GM18517 (cell line): ENCODE measurements around the gene KRTAP10-7.
"Not testable (repeated sequence)": the region's sequence is repeated elsewhere in the genome, so short reads cannot be mapped to it uniquely, and the experiment has no call there.

Experiments used
- ATAC-seq: cut with Tn5 transposase; IDR thresholded peaks from one replicate; pipeline ENCODE4 v1.9.1; 2021; ENCODE audit warnings: mild to moderate bottlenecking, moderate library complexity; ENCODE audit not compliant: unreplicated experiment

Gene KRTAP10-7

DNA sequence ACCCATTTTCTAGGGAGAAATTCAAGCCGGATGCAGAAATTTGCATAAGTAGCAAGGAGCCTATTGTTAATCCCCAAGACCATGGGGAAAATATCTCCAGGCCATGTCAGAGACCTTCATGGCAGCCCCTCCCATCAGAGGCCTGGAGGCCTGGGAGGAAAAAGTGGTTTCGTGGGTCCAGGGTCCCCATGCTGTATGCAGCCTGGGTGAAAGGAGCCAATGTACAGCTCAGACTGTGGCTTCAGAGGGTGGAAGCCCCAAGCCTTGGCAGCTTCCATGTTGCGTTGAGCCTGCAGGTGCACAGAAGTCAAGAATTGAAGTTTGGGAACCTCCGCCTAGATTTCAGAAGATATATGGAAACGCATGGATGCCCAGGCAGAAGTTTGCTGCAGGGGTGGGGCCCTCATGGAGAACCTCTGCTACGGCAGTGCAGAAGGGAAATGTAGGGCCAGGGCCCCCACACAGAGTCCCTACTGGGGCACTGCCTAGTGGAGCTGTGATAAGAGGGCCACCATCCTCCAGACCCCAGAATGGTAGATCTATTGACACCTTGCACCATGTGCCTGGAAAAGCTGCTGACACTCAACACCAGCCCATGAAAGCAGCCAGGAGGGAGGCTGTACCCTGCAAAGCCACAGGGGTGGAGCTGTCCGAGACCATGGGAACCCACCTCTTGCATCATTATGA lies 9.9 kb downstream of the KRTAP10-7 start:
- not testable (repeated sequence) for ATAC-seq

DNA sequence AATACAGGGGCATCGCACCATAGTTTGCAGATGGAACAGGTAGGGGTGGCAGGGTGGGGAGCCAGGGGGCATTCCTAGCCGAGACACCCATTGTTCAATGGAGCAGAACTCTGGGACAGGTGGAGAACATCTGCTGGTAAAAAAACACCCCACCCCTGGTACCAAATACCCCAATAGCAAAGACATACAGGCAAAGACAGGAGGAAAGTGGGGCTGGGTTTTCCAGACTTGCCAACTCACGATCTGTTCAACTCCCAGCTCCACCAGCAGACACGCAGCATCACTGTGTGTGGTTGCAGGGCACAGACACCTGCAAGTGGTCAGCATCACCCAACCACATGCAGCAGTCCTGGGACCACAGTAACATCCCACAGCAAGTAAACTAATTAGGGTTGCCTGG lies 11.2 kb downstream of the KRTAP10-7 start:
- no peak for ATAC-seq

DNA sequence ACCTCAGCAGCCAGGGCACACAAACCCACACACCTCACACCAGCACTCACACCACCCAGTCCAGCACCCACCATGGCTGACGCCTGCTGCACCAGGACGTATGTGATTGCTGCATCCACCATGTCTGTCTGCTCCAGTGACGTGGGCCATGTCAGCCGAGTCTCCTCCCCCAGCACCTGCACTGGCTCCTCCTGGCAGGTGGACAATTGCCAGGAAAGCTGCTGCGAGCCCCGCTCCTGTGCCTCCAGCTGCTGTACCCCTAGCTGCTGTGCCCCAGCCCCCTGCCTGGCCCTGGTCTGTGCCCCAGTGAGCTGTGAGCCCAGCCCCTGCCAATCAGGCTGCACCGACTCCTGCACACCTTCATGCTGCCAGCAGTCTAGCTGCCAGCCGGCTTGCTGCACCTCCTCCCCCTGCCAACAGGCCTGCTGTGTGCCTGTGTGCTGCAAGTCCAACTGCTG lies 11.7 kb downstream of the KRTAP10-7 start, which contains the start of gene KRTAP10-8:
KRTAP10-8 (plus strand) TSS at position 51 of the 458 bp plus-strand sequence; CDS start at position 73, 22 bp downstream.
- ATAC-seq: no peak

DNA sequence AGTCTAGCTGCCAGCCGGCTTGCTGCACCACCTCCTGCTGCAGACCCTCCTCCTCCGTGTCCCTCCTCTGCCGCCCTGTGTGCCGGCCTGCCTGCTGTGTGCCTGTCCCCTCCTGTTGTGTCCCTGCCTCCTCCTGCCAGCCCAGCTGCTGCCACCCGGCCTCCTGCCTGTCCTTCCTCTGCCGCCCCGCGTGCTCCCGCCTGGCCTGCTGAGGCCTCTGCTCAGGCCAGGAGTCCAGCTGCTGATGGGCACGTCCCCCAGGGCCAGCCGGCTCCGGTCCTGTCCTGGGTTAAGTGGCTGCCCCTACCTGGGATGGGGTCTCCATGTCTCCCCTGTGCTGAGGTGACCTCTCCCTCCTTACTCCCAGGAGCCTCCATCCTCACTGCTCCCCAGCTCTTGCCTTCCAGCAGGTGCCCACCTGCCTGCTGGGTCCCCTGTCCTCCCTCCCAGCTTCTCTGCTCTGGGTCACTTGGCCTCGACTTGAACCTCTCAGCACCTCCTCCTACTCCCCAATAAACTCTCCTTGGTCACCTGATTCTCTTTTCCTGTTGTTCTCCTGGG lies 12.4 kb downstream of the KRTAP10-7 start:
- no peak for ATAC-seq

DNA sequence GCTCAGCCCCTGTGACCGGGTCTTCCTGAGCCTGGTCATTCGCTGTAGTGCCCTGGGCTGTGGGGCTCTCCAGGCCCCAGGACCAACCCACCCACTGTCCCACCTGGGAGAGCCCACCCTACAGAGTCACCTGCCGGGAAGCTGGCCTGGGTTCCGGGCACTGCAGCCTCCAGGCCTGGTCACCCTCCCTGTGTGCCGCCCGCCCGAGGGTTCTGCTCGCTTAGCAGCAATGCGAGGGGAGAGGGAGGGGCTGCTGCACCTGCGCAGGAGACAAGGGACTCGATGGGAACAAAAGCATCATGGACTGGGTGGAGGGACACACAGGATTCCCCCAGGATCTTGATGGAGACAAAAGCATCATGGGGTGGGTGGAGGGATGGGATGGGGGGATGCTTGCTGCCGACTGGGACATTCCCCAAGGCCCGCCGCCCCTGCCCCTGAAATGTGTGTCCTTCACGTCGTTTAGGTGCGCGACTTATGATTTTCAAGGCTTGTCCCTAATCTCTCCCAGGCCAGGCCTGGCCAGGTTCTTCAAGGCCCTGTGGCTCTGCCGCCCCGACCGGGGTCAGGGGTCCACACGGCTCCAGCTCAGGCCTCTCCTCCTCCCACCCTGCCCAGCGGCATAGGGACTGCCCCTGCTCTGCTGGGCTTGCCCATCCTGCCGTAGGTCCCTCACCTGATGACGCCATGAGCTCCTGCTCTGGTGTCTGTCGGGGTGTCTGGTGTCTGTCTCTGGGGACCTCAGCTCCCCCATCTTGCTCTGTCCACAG lies 13.2 kb downstream of the KRTAP10-7 start:
- no peak for ATAC-seq

DNA sequence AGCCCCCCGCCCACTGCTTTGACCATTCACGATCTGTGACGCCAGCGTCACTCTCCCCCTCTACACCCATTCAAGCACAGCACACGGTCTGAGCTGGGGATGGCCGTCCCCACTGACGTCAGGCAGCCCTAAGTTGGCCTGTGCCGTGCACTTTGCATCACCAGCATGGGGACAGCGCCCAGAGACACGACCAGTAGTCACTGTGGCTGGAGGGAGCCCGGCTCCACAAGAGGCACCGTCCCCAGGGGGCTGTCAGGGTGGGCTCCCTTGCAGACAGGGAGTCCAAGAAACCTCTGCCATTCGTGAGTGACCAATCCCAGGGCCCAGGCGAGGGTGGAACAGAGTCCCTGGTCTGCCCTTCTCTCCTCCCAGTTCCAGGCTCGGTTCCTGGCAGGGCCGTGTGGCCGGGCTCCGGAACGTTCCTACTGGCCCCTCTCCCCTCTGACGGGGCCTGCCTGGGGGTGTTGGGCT lies 13.8 kb downstream of the KRTAP10-7 start:
- no peak for ATAC-seq

DNA sequence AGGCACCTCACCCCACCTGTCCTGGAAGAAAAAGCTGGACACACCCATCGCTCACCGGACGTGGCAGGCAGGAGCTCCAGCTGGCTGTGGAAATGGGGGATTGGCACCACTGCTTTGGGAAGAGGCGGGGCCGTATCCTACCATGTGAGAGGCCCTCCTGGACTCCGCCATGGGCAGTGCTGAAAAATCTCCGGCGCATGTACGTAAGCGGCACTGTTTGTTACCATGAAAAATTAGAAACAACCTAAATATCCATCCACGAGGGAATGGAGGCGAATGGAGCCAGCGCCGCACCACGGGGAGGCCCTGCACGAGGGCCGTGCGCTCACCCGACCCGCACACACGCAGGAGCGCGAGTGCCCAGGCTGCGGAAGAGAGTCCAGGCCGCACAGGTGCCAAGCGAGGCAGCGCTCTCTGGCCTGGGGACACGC lies 14.6 kb downstream of the KRTAP10-7 start:
- ATAC-seq: no peak

DNA sequence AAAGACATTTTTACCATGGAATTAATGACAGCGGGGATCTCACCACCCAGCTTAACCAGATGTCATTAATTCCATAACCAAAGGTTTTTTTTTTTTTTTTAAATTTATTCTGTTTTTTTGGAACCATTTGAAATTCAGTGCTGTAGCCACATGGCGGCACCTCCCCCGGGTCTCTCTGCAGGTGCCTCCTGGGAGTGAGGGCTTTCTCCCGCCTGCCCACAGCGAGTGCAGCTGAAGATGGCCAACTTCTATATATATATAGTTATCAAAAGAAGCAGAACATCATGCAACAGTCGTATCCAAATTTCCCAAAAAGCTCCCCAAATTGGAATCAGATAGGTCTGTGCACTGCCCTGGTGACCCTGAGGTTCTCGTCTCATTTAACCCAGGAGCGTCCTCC lies 15.1 kb downstream of the KRTAP10-7 start:
- ATAC-seq: no peak

DNA sequence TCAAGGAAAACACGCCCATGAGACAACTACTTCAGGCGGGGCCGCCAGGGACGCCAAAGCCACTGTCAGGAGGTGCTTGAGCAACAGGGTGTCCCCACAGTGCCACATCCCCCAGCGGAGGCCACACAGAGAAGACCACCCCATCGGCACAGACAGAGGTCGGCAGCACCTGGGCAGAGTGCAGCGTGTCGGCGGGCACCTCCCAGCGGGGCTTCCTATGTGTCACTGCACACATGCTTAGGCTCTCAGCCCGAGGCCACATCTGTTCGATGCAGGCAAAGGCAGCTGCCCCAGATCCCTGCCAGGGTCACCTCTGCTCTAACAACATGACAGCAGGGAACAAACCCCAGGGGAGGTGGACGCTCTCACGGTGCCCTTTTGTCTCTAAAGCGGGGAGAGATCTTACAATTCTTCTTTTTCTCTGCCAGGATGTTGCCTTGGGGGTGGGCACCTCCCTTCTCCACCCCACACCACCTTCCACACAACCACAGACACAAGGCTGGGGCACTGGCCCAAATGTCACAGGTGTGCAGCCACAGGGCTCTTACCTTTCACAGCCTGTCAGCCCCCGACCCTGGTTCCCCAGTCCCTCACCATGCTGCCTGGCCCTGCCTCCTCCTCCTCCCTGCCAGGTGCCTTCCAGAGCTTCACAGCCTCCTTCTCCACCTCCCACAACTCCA lies 15.7 kb downstream of the KRTAP10-7 start:
- no peak for ATAC-seq

DNA sequence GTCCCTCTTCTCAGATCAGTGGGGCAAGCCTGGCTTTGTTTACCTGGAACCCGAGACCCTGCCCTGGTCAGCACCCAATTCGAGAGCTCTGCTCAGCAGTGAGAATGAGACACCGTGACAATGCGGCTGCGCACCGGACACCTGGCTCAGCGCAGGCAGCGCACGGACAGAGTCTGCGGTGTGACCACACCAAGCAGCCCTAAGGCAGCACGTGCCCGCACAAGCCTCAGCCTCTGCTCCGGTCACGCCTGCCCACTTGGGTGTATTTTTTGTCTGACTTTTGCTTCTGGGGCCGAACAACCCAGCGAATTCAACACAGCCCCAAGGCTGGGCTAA lies 16.2 kb downstream of the KRTAP10-7 start:
- no peak for ATAC-seq

DNA sequence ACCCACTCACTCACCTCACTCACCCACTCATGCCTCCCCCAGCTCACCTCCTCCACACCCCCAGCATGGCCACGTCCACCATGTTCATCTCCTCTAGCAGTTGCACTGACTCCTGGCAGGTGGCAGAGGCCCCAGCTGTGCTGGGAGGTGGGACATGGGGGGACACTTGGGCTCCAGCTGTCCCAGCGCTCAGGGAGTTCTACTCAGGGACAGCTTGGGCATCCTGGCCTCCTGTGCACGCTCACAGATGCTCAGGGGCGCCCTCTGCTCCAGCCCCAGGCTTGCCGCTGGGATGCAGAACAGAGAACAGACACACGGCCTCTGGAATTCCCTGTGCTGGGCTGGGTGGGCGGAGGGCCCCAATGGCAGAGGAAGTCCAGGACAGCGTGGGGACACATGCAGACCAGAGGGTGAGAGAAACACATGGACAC lies 16.7 kb downstream of the KRTAP10-7 start:
- no peak for ATAC-seq

DNA sequence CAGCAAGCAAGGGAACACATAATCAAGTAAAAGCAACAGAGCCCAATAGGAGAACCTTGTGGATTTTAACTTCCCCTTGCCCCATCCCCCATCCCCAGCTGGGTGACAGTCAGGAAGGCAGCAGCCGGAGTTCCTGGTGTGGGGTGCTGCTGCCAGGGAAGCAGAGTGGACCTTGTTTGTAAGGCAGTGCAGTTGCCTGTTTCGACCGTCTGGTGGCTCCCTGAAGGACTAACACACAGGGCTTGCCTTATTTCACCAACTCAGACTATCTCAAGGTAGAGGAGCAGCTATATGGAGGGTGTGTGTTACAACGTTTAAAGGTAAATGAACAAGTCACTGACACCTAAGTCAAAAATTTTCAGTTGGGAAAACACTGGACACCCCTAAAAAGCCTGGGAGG lies 18.1 kb downstream of the KRTAP10-7 start:
- no peak for ATAC-seq

DNA sequence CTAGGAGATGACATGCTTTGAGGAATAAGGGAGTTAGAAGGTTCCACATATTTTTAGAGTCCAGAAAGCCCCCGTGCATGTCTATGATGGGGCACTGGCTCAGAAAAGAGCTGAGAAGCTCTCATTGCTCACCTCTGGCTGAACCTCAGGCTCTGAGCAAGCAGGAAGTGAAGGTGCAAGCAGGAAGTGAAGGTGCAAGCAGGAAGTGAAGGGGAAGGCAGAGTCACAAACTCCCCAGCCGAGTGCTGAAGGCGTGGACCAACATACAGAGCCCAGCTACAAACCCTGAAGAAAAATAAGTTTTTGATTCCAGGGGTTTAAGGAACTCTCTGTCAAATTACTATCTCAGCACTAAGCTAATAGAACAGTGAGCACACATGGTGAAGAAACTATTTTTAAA lies 18.5 kb downstream of the KRTAP10-7 start:
- ATAC-seq: no peak

DNA sequence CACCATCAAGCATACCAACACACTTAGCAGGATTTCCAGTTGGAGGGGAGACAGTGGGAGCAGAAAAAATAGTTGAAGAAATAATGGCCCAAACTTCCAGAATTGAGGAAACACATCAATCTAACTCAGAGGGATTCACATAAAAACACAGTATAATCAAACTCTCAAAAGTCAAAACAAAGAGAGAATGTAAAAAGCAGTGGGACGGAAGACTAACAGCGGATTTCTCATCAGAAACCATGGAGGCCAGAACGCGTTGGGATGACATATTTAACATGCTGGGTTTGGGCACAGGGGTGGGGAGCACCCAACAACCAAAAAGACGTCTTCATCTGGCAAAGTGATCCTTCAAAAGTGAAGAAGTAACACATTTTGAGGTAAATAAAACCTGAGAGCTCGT lies 19.5 kb downstream of the KRTAP10-7 start:
- ATAC-seq: no peak

DNA sequence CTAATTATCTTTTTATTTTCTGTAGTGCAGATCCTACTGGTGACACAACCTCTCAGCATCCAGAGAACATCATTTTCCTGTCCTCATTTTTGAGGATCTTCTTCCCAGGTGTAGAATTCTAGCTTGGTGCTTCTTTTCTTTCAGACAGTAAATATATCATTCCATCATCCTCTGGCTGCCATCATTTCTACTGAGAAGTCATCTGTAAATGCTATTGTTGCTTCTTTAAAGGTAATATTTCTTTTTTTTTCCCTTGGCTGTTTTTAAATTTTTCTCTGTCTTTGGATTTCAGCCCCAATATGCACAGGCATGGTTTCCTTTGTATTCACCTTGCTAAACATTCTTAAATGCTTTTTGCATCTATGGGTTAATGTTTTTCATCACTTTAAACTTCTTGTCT lies 23.2 kb downstream of the KRTAP10-7 start:
- no peak for ATAC-seq

DNA sequence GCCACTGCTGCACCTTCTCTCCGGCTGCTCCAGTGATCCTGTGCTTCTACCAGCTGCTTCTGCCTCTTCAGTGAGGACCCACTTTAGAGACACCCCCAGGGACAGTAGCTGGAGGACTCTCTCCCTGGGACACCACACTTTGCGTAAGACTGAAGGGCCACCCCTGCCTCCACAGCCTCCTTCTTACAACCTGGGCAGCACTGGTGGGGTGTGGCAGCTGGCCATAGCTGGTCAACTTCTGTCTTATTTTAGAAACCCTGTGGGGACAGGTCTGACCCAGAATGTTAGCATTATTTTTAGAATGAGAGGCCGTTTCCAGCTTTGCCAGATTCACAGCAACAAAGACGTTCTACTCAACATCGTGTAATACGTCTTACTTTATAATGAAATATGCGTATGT lies 25.4 kb downstream of the KRTAP10-7 start:
- no peak for ATAC-seq

DNA sequence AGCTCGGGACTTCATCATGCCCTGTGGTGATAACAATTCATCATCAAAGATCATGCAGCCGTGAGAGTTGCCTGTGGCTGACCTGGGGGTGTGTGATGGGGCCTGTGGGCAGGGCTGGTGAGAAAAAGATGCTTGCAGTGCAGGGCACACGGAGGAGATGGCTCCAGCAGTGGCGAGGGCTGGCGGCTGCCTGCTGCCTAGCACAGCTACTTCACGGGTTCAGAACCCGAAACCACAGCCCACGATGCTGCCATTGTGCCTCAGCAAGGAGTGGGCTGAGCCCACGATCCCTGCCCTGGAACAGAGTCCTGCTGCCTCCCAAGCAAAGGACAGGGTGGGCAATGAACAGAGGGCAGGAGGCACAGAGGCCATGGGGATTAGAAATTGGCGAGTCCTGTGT lies 25.9 kb downstream of the KRTAP10-7 start:
- ATAC-seq: no peak

DNA sequence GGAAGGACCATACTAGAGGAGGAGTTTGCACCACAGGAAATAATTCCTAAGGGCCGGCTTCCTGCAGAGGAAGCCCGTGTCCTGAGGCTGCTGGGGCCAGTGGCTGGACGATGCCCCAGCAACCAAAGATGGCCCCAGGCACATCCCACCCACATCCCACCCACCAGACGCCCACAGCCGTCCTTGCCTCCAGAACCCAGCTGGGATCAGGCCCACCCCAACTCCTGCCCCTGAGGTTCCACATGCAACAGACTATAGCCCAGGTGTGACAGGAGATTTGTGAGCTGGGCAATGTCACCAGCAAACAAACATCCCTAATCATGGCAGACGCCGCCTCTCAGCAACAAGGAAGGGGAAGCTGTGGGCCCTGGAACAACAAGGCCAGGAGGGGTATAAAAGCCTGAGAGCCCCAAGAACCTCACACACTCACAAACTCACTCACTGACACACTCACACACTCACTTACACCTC lies 26.3 kb downstream of the KRTAP10-7 start, which contains the start of gene KRTAP10-9:
KRTAP10-9 (plus strand) TSS at position 421 of the 471 bp plus-strand sequence. CDS start 79 bp downstream, outside the sequence.
- ATAC-seq: no peak

DNA sequence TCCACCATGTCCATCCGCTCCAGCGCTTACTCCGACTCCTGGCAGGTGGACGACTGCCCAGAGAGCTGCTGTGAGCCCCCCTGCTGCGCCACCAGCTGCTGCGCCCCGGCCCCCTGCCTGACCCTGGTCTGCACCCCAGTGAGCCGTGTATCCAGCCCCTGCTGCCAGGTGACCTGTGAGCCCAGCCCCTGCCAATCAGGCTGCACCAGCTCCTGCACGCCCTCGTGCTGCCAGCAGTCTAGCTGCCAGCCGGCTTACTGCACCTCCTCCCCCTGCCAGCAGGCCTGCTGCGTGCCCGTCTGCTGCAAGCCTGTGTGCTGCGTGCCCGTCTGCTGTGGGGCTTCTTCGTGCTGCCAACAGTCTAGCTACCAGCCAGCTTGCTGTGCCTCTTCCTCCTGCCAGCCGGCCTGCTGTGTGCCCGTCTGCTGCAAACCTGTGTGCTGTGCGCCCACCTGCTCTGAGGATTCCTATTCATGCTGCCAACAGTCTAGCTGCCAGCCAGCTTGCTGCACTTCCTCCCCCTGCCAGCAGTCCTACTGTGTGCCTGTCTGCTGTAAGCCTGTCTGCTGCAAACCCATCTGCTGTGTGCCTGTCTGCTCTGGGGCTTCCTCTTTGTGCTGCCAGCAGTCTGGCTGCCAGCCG lies 26.9 kb downstream of the KRTAP10-7 start:
- ATAC-seq: not testable (repeated sequence)

DNA sequence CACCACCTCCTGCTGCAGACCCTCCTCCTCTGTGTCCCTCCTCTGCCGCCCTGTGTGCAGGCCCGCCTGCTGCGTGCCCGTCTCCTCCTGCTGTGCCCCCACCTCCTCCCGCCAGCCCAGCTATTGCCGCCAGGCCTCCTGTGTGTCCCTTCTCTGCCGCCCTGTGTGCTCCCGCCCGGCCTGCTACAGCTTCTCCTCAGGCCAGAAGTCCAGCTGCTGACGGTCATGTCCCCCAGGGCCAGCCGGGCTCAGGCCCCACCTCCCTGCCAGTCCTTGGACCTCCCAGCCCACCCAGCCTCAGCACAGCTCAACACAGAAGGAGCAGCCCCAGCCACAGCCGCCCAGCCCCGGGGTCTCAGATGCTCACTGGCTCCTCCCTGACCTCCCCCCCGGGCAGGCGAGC lies 27.4 kb downstream of the KRTAP10-7 start:
- not testable (repeated sequence) for ATAC-seq
